HUES6 (cell line): ENCODE data around the gene FABP7.
A peak's percentile ranks its signal among the peaks of the same experiment; 100 is the strongest.

Experiments
- H3K27ac ChIP-seq: 2 replicates; pipeline ENCODE4 v1.7.0; 2013; ENCODE audit warnings: low read depth, mild to moderate bottlenecking, low read length, inconsistent platforms
- H3K27me3 ChIP-seq: 2 replicates; pipeline ENCODE4 v1.6.1; 2013; ENCODE audit warnings: low read length; ENCODE audit not compliant: control insufficient read depth, insufficient read depth
- H3K36me3 ChIP-seq: 2 replicates; pipeline ENCODE4 v1.6.1; 2013; ENCODE audit warnings: low read length; ENCODE audit not compliant: control insufficient read depth, insufficient read depth
- H3K4me1 ChIP-seq: 2 replicates; pipeline ENCODE4 v1.6.1; 2013; ENCODE audit warnings: low read length; ENCODE audit not compliant: control insufficient read depth, insufficient read depth
- H3K4me3 ChIP-seq: 2 replicates; pipeline ENCODE4 v1.5.1; 2013; ENCODE audit warnings: low read depth, low read length
- H3K9ac ChIP-seq: one replicate; pipeline ENCODE4 v1.6.1; 2013; ENCODE audit warnings: mild to moderate bottlenecking, low read length
- H3K9me3 ChIP-seq: 2 replicates; pipeline ENCODE4 v1.6.1; 2013; ENCODE audit warnings: low read depth, low read length; ENCODE audit not compliant: control insufficient read depth, insufficient read depth

Gene FABP7

GRCh38 chr6:122785891-122786290 lies 6.4 kb downstream of the FABP7 start:
- H3K27ac ChIP-seq, result no peak overlapping the region

GRCh38 chr6:122787721-122788120 lies 8.2 kb downstream of the FABP7 start:
- Histone ChIP-seq H3K27me3 (peaks cover 28% of the 10 kb centered on the region), H3K27ac (no peak overlapping the region), H3K9me3 (no peaks in the 10 kb centered on the region), H3K9ac (no peak overlapping the region), H3K4me1 (peaks cover 31% of the 10 kb centered on the region), H3K4me3 (no peak overlapping the region), H3K36me3 (no peaks in the 10 kb centered on the region)

More at GRCh38 chr6:122785891-122786290, 6.4 kb downstream of the FABP7 start:
- Histone ChIP-seq H3K36me3 (no peaks in the 10 kb centered on the region), H3K27me3 (peaks cover 23% of the 10 kb centered on the region), H3K9me3 (no peaks in the 10 kb centered on the region), H3K4me1 (peaks cover 27% of the 10 kb centered on the region), H3K4me3 (no peak overlapping the region), H3K9ac (no peak overlapping the region)

DNA sequence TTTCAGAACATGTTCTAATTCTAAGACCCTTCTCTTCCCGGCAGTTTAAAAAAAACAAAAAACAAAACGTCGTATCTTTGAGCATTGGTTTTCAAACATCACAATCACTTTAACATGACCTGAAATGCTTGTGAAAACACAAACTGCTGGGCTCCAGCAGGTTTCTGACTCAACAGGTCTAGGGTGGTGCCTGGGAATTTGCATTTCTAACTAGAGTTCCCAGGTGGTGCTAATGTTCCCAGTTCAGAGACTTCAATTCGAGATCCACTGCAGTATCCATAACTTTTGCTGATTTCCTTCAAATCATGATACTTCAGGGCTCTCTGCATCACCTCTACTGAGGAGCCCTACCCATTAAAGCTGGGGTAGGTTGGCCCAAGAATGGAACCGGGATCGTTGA lies 8.7 kb downstream of the FABP7 start:
- Histone ChIP-seq H3K27ac (no peak overlapping the region), H3K27me3 (peaks cover 28% of the 10 kb centered on the region), H3K4me1 (peaks cover 31% of the 10 kb centered on the region), H3K36me3 (no peaks in the 10 kb centered on the region), H3K9me3 (no peaks in the 10 kb centered on the region), H3K9ac (no peak overlapping the region), H3K4me3 (peak overlapping the region; percentile 90)

GRCh38 chr6:122788663-122789181 lies 9.2 kb downstream of the FABP7 start:
- peaks cover 31% of the 10 kb centered on the region for H3K4me1 ChIP-seq
- no peak overlapping the region for H3K27ac ChIP-seq
- H3K9ac ChIP-seq, result peak overlapping the region; percentile 65
- H3K4me3 ChIP-seq, result peak overlapping the region; percentile 90
- no peaks in the 10 kb centered on the region for H3K9me3 ChIP-seq
- H3K36me3 ChIP-seq, result no peaks in the 10 kb centered on the region
- peaks cover 28% of the 10 kb centered on the region for H3K27me3 ChIP-seq

DNA sequence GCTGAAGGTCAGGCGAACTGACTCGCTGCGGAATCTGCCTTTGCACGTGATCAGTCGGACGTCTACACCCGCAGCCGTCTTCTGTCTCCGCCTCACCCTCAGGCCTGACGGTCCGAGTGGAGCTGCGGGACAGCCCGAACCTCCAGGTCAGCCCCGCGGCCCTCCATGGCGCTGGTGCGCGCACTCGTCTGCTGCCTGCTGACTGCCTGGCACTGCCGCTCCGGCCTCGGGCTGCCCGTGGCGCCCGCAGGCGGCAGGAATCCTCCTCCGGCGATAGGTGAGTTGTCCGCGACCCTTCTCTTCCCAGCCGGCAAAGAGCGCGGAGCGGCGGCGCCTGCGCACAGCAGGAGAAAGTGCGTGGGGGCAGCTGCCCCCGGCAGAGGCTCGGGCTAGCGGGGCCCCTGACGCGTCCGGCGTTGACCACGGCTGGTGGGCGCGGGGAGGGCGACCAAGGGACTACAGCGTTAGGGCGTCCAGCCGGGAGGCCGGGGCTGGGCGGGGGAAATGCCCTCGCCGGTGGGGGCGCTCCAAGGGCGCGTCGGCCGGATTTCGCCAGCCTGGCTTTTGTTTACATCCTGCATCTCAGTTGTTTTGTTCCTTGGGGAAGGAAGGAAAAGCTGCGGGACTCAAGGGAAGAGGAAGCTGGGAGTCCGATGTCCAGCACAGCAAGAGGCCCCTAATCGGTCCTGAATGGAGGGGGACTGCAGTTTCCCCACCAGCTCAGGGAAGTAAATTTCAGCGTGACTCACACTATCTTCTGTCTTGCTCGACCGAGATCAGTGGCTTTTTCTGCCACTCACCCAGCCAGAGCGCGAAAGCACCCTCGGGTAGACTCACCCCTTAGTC lies 9.9 kb downstream of the FABP7 start, which contains the start of gene SMPDL3A:
SMPDL3A (plus strand) TSS at position 77 of the 846 bp plus-strand sequence; CDS start at position 166, 89 bp downstream.
- Histone ChIP-seq H3K27ac (peak within 1 kb of the TSS; percentile 21; the same call in 1 of the 2 replicates), H3K4me1 (peaks cover 31% of the 10 kb centered on the region)

DNA sequence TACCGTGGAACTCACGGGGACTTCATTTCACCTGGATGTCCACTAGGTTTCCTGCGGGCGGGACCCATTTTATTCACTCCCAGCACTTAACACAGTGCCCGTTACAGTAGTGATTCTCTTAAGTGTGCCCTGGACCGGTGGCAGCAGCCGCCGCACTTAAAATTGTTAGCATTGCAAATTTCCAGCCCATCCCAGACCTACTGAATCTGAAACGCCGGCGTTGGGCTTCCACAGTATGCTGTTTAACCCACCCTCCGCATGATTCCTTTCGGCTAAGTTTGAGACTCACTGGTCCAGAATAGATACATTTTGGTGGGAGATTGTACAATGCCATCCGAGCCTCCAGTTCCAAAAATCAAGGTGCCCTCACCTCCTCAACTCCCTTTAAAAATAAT lies 10.5 kb downstream of the FABP7 start:
- H3K36me3 ChIP-seq, result no peaks in the 10 kb centered on the region

More for the DNA sequence above, 9.9 kb downstream of the FABP7 start, which contains the start of gene SMPDL3A:
- H3K27me3 ChIP-seq, result peaks cover 28% of the 10 kb centered on the region
- H3K9ac ChIP-seq, result peak within 1 kb of the TSS; percentile 65
- H3K4me3 ChIP-seq, result peak within 1 kb of the TSS; percentile 90
- no peaks in the 10 kb centered on the region for H3K9me3 ChIP-seq
- H3K36me3 ChIP-seq, result no peaks in the 10 kb centered on the region

GRCh38 chr6:122790423-122791309 lies 11.2 kb downstream of the FABP7 start:
- Histone ChIP-seq H3K27ac (no peak overlapping the region), H3K4me3 (peak overlapping the region; percentile 90), H3K4me1 (peaks cover 31% of the 10 kb centered on the region), H3K36me3 (no peaks in the 10 kb centered on the region), H3K9ac (peak overlapping the region; percentile 65), H3K27me3 (peaks cover 28% of the 10 kb centered on the region), H3K9me3 (no peaks in the 10 kb centered on the region)

More for the DNA sequence above, 10.5 kb downstream of the FABP7 start:
- no peaks in the 10 kb centered on the region for H3K9me3 ChIP-seq
- peaks cover 28% of the 10 kb centered on the region for H3K27me3 ChIP-seq
- H3K4me3 ChIP-seq, result peak overlapping the region; percentile 90
- H3K9ac ChIP-seq, result peak overlapping the region; percentile 65
- H3K4me1 ChIP-seq, result peaks cover 31% of the 10 kb centered on the region
- H3K27ac ChIP-seq, result peak overlapping the region; percentile 21; the same call in 1 of the 2 replicates

GRCh38 chr6:122791310-122791679 lies 11.8 kb downstream of the FABP7 start:
- H3K27me3 ChIP-seq, result peaks cover 28% of the 10 kb centered on the region
- H3K4me1 ChIP-seq, result peaks cover 31% of the 10 kb centered on the region
- no peaks in the 10 kb centered on the region for H3K9me3 ChIP-seq
- no peak overlapping the region for H3K27ac ChIP-seq
- H3K36me3 ChIP-seq, result no peaks in the 10 kb centered on the region
- H3K9ac ChIP-seq, result no peak overlapping the region
- H3K4me3 ChIP-seq, result 0 out of 2 replicates have a peak overlapping the region, but pooled peaks have one; percentile 90

- H3K27me3 ChIP-seq, result peaks cover 22% of the 10 kb centered on the region
- no peaks in the 10 kb centered on the region for H3K9me3 ChIP-seq
- no peak overlapping the region for H3K9ac ChIP-seq
- H3K27ac ChIP-seq, result no peak overlapping the region
- H3K36me3 ChIP-seq, result no peaks in the 10 kb centered on the region
- H3K4me3 ChIP-seq, result no peak overlapping the region
- H3K4me1 ChIP-seq, result peaks cover 24% of the 10 kb centered on the region
These were observed 13.2 kb downstream of the FABP7 start for GRCh38 chr6:122792766-122793165.

DNA sequence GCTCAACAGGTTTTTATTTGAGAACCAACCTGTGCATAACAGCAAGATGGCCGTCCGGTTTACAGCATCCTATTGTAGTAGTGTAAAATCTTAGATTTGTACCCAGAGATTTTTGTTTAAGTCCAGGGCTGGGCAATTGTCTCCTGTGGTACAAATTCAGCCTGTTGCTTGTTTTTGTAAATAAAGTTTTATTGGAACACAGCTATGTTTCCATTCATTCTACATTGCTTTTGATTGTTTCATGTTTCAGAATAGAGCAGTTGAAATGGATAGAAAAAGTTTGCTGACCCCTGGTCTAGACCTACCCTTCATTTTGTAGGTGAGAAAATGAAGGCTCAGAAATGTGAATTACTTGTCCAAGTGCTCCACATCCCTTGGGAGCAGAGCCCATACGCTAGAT lies 18.0 kb downstream of the FABP7 start:
- Histone ChIP-seq H3K9ac (no peak overlapping the region), H3K27me3 (no peaks in the 10 kb centered on the region), H3K27ac (no peak overlapping the region)

More for the DNA sequence above, 18.0 kb downstream of the FABP7 start:
- H3K36me3 ChIP-seq, result no peaks in the 10 kb centered on the region
- no peaks in the 10 kb centered on the region for H3K9me3 ChIP-seq
- H3K4me1 ChIP-seq, result 0 out of 2 replicates have a peak, but pooled peaks cover 7% of the 10 kb centered on the region
- H3K4me3 ChIP-seq, result no peak overlapping the region
